Activated T-helper 1 cell treated with Interleukin-2 at 50 U/mL for 16 hours (primary cell): Measurements from ENCODE around the gene INPPL1.

Experiments used
- DNase-seq: peaks from one replicate; pipeline ENCODE4 v3.0.0-alpha.2; 2020; ENCODE audit warnings: low read depth

Gene INPPL1

GRCh38 chr11:72233056-72233772, 8.6 kb downstream of the INPPL1 start:
- DNase-seq = no peak

GRCh38 chr11:72233773-72234513, 9.4 kb downstream of the INPPL1 start:
- DNase-seq = no peak

GRCh38 chr11:72234514-72234830, 9.9 kb downstream of the INPPL1 start:
- no peak for DNase-seq

GRCh38 chr11:72234920-72235319, 10.4 kb downstream of the INPPL1 start:
- no peak for DNase-seq

GRCh38 chr11:72235351-72236057, 10.9 kb downstream of the INPPL1 start:
- DNase-seq = no peak

GRCh38 chr11:72236083-72236697, 11.6 kb downstream of the INPPL1 start:
- no peak for DNase-seq

GRCh38 chr11:72236774-72237111, 12.2 kb downstream of the INPPL1 start:
- no peak for DNase-seq

- no peak for DNase-seq
These were observed 12.8 kb downstream of the INPPL1 start for GRCh38 chr11:72237112-72237931.

- DNase-seq = peak; percentile 21
These were observed 13.5 kb downstream of the INPPL1 start for GRCh38 chr11:72238040-72238450.

- no peak for DNase-seq
These were observed 14.1 kb downstream of the INPPL1 start for GRCh38 chr11:72238492-72239312.

GRCh38 chr11:72239313-72239848, 14.8 kb downstream of the INPPL1 start:
- no peak for DNase-seq

GRCh38 chr11:72239849-72240460, 15.4 kb downstream of the INPPL1 start:
- no peak for DNase-seq

GRCh38 chr11:72240461-72241290, 16.1 kb downstream of the INPPL1 start:
- DNase-seq = no peak

- no peak for DNase-seq
These were observed 16.8 kb downstream of the INPPL1 start for GRCh38 chr11:72241291-72241781.

GRCh38 chr11:72242141-72242540, 17.6 kb downstream of the INPPL1 start:
- no peak for DNase-seq

- DNase-seq = no peak
These were observed 18.8 kb downstream of the INPPL1 start for GRCh38 chr11:72243173-72244059.

GRCh38 chr11:72244060-72244360, 19.4 kb downstream of the INPPL1 start, which contains the start of gene PHOX2A:
Gene PHOX2A (minus strand): TSS chr11:72244176. CDS start chr11:72244004, 172 bp downstream.
- DNase-seq = no peak
